ENCODE measurements around the gene UBE2E2. TPM values are rescaled to one million over a fixed set of nuclear protein-coding genes. Genes with fewer than 3 reads are reported as not detected.

UBE2E2 gene
- total and polyA plus RNA-seq, 4 donors = 21.5 to 87.5 (median 29.0) TPM

GRCh38 chr3:23527326-23527725 lies 324.2 kb downstream of the UBE2E2 start:
- no peak overlapping the region for H3K9ac ChIP-seq (ENCODE audit: insufficient read depth in 1 of 2, low read length in 2 of 2)
- no peaks in the 10 kb centered on the region for H3K9me3 ChIP-seq (ENCODE audit: control insufficient read depth in 4 of 4, insufficient read depth in 3 of 4, low read length in 3 of 4)
- H3K27me3 ChIP-seq (ENCODE audit: control insufficient read depth in 3 of 3, insufficient read depth in 3 of 3, low read length in 2 of 3) = no peaks in the 10 kb centered on the region
- H3K4me1 ChIP-seq (ENCODE audit: control insufficient read depth in 5 of 5, insufficient read depth in 5 of 5, low read length in 5 of 5) = peaks cover 0 to 5% (median 0%) of the 10 kb centered on the region in 5 donors
- peaks cover 0 to 1% (median 0%) of the 10 kb centered on the region in 4 donors for H3K36me3 ChIP-seq (ENCODE audit: control insufficient read depth in 4 of 4, insufficient read depth in 4 of 4, low read length in 4 of 4)
- H3K4me3 ChIP-seq = no peak overlapping the region
- ATAC-seq (ENCODE audit: insufficient read depth, low FRiP score) (no peak), DNase-seq (peak; percentile 37 to 77 (median 71))
- WGBS, 2 donors = 91 to 92% methylated on average over 2 of the region's 2 CpGs
- no peak overlapping the region for H3K27ac ChIP-seq (ENCODE audit: low read depth in 1 of 2, low read length in 1 of 2)
- no peak for TF ChIP-seq CTCF (IDR thresholded peaks at IDR 0.05; ENCODE audit: control extremely low read depth, extremely low read depth)

GRCh38 chr3:23533596-23533995 lies 330.5 kb downstream of the UBE2E2 start:
- ATAC-seq (ENCODE audit: insufficient read depth, low FRiP score) (no peak), DNase-seq (no peak)
- Histone ChIP-seq H3K27ac (ENCODE audit: low read depth in 1 of 2, low read length in 1 of 2) (no peak overlapping the region), H3K9ac (ENCODE audit: insufficient read depth in 1 of 2, low read length in 2 of 2) (no peak overlapping the region), H3K9me3 (ENCODE audit: control insufficient read depth in 4 of 4, insufficient read depth in 3 of 4, low read length in 3 of 4) (no peaks in the 10 kb centered on the region), H3K27me3 (ENCODE audit: control insufficient read depth in 3 of 3, insufficient read depth in 3 of 3, low read length in 2 of 3) (no peaks in the 10 kb centered on the region), H3K36me3 (ENCODE audit: control insufficient read depth in 4 of 4, insufficient read depth in 4 of 4, low read length in 4 of 4) (no peaks in the 10 kb centered on the region), H3K4me1 (ENCODE audit: control insufficient read depth in 5 of 5, insufficient read depth in 5 of 5, low read length in 5 of 5) (peaks cover 0 to 1% (median 0%) of the 10 kb centered on the region in 5 donors), H3K4me3 (no peak overlapping the region)
- WGBS, 2 donors = 97% methylated on average over 11 of the region's 11 CpGs
- no peak for TF ChIP-seq CTCF (IDR thresholded peaks at IDR 0.05; ENCODE audit: control extremely low read depth, extremely low read depth)

- DNase-seq (no peak), ATAC-seq (ENCODE audit: insufficient read depth, low FRiP score) (no peak)
- Histone ChIP-seq H3K4me3 (no peak overlapping the region), H3K4me1 (ENCODE audit: control insufficient read depth in 5 of 5, insufficient read depth in 5 of 5, low read length in 5 of 5) (peaks cover 0 to 1% (median 0%) of the 10 kb centered on the region in 5 donors), H3K9me3 (ENCODE audit: control insufficient read depth in 4 of 4, insufficient read depth in 3 of 4, low read length in 3 of 4) (no peaks in the 10 kb centered on the region), H3K27me3 (ENCODE audit: control insufficient read depth in 3 of 3, insufficient read depth in 3 of 3, low read length in 2 of 3) (no peaks in the 10 kb centered on the region), H3K36me3 (ENCODE audit: control insufficient read depth in 4 of 4, insufficient read depth in 4 of 4, low read length in 4 of 4) (no peaks in the 10 kb centered on the region), H3K27ac (ENCODE audit: low read depth in 1 of 2, low read length in 1 of 2) (no peak overlapping the region), H3K9ac (ENCODE audit: insufficient read depth in 1 of 2, low read length in 2 of 2) (no peak overlapping the region)
- no peak for TF ChIP-seq CTCF (IDR thresholded peaks at IDR 0.05; ENCODE audit: control extremely low read depth, extremely low read depth)
- 90 to 94% methylated on average over 2 of the region's 2 CpGs for WGBS, 2 donors
These were observed 330.9 kb downstream of the UBE2E2 start for GRCh38 chr3:23533996-23534395.

- 78 to 85% methylated on average over 4 of the region's 4 CpGs for WGBS, 2 donors
- Histone ChIP-seq H3K4me3 (no peak overlapping the region), H3K9ac (ENCODE audit: insufficient read depth in 1 of 2, low read length in 2 of 2) (no peak overlapping the region), H3K9me3 (ENCODE audit: control insufficient read depth in 4 of 4, insufficient read depth in 3 of 4, low read length in 3 of 4) (no peaks in the 10 kb centered on the region), H3K27ac (ENCODE audit: low read depth in 1 of 2, low read length in 1 of 2) (no peak overlapping the region), H3K4me1 (ENCODE audit: control insufficient read depth in 5 of 5, insufficient read depth in 5 of 5, low read length in 5 of 5) (peaks cover 0 to 1% (median 0%) of the 10 kb centered on the region in 5 donors), H3K27me3 (ENCODE audit: control insufficient read depth in 3 of 3, insufficient read depth in 3 of 3, low read length in 2 of 3) (no peaks in the 10 kb centered on the region), H3K36me3 (ENCODE audit: control insufficient read depth in 4 of 4, insufficient read depth in 4 of 4, low read length in 4 of 4) (no peaks in the 10 kb centered on the region)
- DNase-seq = peak in 1 of 3 donors; percentile 8
- no peak for ATAC-seq (ENCODE audit: insufficient read depth, low FRiP score)
- no peak for TF ChIP-seq CTCF (IDR thresholded peaks at IDR 0.05; ENCODE audit: control extremely low read depth, extremely low read depth)
These were observed 334.0 kb downstream of the UBE2E2 start for GRCh38 chr3:23537101-23537551.

Measured in lung (tissue), 12 donors.